Activated T-cell treated with anti-CD3 and anti-CD28 coated beads for 48 hours (primary cell): ENCODE measurements around the gene SLC43A2.
A peak's percentile ranks its signal among the peaks of the same experiment; 100 is the strongest.

Source experiments
- DNase-seq: peaks from one replicate; pipeline ENCODE4 v3.0.0-alpha.2; 2020; ENCODE audit warnings: low read depth

SLC43A2 gene

DNA sequence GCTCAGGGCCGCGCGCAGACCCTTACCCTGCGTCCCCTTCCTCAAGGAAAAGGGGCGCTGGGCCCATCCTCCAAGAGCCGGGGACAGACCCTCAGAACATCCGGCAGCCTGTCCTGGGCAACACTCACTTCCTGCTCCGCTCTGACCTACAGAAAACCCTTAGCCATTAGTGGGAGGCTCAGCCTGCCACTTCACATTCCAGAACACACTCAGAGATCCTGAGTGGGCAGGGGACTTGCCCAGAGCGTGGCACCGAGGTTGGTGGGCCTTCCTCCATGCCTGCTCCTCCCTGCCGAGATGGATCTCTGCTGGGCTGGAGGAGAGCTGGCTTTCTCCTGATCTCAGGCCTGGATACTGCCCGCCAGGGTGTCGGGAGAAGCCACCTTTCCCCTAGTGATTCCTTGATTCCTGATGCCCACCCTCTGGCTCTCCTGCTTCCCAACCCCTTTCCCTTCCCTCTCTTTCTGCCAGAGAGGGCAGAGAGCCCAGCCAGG, 15.4 kb upstream of the SLC43A2 start:
- DNase-seq, result no peak

DNA sequence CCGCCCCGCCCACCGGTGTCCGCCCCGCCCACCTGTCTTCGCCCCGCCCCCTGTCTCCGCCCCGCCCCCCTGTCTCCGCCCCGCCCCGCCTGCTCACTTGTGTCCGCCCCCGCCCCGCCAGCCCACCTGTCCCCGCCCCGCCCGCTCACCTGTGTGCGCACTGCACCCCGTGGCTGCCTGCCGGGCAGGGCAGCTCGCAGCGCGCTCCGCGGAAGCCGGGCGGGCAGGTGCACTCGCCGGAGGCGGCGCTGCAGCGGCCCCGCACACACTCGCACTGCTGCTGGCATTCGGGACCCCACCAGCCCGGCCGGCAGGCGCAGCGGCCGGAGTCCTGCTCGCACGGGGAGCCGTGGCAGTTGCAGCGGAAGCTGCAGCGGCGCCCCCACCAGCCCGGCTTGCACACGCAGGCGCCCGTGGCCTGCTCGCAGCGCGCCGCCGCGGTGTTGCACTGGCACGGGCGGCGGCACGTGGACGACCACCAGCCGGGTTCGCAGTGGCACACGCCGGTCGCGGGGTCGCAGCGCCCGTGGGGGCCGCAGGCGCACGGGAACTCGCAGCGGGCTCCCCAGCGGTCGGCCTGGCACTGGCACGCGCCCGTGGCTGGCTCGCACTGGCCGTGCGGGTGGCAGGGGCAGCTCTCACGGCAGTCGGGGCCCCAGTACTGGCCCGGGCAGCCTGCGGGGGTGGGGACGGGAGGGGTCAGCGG, 14.8 kb upstream of the SLC43A2 start:
- peak; percentile 44 for DNase-seq

DNA sequence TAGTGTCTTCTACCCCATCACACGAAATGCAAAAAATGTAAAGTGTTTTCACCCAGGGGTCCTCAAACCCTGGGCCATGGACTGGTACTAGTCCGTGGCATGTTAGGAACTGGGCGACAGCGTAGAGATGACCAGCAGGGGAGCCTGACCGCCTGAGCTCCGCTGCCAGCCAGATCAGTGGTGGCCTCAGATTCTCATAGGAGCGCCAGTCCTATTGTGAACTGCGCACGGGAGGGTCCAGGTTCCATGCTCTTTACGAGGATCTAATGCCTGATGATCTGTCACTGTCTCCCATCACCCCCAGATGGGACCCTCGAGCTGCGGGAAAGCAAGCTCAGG, 12.4 kb upstream of the SLC43A2 start:
- DNase-seq, result no peak

DNA sequence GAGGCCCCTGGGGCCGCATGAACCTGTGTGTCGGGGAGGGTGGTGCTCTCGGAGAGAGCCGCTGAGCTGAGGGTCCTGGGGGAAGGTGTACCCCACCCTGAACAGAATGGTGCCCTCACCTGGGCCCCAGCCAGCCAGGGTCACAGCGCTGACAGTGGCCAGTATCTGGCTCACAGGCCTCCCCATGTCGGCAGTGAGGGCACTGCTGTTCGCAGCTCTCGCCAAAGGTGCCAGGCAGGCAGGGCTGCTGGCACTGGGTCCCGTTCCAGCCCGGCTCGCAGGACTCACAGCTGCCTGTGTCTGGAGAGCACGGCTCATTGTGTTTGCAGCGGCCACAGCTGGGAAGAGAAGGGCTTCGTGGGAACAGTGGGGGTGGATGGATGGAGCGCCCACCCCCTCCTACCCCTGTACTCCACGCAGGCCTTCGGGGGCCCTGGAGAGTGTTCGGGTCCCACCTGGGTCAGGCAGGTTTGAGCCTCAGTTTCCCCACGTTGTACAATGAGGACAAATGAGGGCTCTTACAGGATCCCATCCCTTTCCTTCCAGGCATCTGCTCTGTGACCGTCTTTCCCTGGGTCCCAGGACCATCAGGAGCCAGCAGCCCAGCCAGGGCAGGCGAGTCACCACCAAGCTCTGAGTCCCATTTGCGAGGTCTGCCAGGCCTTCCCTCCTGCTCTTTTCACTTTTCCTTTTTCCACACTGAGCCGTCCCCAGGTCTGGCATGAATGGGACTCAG, 11.9 kb upstream of the SLC43A2 start:
- no peak for DNase-seq

DNA sequence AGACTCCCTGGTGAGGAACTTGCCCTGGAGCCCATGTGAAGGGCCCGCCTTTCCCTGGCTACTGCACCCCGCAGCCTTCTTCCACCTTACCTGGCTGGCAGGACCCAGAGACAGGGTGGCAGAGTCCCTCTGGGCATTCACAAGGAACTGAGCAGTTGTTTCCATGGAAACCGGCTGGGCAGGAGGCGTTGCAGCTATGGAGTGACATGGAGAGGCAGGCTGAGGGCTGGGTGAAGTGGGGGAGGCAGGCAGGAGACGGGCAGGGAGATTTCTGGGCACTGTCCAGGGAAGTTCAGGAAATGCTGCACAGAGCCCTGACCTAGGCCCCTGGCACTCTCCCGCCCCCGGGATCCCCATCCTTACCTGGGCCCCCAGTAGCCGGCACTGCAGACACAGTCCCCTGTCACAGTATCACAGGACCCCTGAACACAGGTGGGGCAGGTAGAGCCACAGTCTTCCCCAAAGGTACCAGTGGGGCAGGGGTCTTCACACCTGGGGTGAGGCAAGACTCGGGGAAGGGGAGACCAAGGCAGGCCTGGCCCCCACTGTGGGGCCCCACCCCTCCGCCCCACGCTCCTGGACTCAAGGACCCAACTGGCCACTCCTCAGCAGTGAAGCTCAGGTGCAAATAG, 11.0 kb upstream of the SLC43A2 start:
- DNase-seq, result no peak

DNA sequence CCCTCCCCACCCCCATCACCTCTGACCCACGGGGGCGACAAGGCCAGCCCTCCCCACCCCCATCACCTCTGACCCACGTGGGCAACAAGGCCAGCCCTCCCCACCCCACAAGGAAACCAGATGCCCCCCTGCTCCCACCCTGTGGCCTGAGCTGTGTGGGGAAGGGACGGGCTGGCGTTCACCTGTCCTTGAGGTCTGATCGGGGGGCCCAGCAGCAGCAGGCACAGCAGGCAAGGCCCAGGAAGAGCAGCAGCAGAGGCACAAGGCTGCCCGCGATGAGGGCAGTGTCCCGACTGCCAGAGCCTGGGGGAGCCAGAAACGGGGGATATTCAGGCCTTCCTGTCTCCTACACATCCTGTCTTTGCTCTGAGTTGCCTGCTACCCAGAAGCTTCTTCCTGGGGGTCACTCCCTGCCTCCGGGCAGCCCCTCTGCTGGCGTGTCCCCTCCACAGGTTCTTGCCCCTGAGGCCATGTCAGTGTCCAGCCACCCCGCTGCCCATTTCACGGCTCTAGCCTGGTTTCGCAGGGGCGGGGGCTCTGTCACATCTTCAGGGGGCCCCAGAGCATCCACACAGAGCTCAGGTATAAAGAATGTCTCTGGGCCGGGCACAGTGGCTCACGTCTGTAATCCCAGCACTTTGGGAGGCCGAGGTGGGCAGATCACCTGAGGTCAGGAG, 10.1 kb upstream of the SLC43A2 start:
- DNase-seq, result no peak

DNA sequence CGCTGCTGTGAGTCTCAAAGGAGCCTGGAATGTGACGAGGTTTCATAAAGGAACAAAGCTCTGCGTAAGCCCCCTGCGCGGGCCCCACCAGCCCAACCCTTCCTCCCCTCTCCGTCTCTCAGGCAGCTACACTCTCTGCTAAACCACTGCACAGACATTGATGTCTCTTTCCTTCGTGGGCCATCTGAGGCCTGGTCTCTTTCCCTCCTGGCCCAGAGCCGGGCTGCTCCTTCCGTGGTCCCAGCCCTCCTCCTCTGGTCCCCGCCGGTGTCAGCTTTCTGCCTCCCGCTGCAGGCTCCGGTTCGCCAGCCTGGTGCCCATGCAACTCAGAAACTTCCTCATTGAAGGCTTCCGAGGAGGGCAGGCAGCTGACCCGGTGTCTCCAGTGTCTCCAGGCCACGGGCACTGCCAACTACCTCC, 9.5 kb upstream of the SLC43A2 start:
- no peak for DNase-seq

DNA sequence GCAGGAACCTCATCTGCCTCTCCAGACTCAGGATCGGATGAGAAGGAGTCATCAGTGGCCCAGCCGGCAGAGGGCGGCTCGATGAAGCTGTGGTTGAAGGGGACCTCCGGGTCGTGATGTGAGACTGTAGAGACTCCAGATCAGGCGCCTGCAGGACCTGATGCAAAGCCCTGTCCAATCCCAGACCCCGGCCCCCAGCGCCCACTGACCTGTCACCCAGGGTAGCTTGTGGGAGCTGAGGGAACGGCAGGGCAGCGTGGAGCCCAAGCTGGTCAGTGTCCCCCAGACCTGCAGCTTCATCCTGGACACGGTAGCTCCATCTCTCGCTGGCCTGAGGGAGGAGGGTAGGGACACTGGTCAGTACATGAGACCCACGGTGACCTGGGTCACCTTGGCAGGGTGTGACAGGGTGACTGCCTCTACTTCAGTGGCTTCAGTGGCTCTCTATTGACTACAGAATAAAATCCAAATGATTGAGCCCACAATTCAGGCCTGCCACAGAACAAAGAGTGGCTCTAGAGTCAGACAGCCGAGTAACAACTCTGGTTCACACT, 8.2 kb upstream of the SLC43A2 start:
- DNase-seq, result no peak

DNA sequence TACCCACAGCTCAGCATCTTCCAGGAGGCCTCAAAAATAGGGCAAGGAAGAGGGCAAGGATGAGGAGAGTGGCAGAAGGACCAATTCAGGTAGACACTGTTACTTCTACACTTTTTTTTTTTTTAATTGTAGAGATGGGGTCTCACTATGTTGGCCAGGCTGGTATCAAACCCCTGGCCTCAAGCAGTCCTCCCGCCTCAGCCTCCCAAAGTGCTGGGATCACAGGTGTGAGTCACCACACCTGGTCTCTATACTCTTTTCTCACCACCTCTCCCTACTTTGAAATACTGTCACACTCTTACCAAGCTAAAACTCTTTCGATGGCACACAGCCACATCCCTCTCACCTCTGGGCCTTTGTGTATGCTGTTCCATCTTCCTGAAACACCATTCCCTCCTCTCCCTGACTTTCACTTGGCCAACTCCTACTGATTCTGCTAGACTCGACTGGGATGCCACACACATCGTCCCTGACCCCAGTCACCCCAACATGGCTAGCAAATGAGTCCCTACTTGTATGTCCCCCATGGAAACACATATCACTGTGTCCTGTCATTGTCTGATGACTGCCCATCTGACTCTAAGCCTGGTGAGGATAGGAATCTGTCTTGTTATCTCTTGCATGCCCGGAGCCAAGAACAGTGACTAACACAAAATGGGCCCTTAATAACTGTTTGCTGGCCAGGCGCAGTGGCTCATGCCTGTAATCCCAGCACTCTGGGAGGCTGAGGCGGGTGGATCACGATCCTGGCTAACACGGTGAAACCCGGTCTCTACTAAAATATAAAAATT, 7.2 kb upstream of the SLC43A2 start:
- no peak for DNase-seq

DNA sequence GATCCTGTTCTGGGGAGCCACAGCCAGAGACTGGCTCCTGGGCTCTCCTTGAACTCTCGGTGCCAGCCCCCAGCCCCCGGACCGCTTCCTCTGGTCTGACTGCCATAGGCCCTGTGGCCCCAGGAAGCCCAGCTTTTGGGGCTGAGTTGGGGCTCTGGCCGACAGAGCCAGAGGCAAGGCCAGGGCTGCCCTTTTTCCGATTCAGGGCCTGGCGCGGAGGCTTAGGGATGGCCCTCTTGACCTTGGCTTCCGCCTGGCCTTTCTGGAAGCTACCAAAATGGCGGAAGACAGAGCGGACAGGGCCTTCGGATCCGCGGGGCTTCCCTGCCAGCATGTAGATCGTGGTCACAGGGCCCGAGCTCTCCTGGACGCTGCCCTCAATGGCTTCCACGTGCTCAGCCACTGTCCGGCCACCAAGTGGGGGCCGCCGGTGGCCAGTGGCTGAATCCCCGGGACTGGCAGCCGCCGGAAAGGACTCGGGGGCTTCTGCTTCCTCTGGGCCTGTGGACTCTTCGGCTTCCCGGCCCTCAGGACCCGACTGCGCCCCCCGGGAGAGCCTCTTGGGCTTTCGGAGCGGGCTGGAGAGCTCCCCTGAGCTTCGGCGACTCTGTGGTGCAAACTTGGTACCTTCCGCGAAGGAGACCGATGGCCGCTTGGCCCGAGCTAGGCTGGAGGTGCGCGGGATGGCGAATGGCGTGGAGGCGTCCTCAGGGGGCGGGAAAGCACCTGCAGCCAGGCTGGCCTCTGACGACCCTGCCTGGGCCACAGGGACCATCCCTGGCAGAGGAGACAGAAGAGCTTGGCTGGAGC, 6.4 kb upstream of the SLC43A2 start:
- no peak for DNase-seq

DNA sequence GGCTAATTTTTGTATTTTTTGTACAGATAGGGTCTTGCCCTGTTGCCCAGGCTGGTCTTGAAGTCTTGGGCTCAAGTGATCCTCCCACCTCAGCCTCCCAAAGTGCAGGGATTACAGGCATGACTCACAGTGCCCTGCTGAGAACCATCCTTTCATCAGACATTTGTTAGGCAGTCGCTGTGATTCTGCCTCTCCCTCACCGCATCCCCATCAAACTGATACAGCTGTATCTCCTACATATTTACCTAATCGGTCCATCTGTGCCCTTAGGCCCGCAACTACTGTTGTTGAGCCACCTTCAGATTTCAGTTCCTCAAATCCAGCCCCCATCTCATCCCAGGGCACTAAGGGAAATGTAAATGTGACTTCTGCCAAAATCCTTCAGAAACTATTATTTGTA, 2.0 kb upstream of the SLC43A2 start:
- DNase-seq, result no peak

DNA sequence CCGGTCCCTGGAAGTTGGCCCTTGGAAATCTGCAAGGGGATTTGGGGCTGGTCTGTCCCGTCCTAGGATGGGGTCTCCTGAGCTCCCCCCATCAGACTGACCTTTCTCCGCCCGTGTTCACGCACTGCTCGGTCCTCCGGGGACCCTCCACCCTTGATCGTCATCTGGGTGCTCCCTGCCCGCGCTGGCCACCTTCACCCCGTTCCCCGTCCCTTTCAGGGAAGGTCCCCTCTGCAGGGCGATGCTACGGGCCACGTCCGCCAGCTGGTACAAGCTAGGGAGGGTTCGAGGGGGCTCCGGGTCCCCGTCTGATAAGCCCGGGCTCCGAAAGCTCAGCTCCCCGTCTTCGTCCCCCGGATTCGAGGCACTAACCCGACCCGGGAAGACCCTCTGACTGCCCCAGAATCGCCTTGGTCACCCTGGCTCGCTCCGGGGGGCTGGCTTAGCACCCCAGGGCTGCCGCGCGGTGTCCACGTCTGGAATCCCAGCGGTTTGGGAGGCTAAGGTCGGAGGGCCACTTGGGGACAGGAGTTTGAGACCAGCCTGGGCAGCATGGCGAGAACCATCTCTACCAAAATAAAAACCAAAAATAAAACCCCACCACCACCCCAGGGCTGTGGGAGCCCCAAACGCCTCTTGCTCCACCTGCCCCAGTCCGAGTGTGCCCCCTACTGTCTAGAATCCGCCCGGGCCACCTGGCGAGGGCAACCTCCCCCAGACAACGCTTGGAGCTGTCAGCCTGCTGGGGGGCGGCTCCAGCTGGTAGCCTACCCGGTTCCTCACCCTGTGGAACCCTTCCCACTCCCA, 1.1 kb upstream of the SLC43A2 start:
- DNase-seq, result peak; percentile 82

DNA sequence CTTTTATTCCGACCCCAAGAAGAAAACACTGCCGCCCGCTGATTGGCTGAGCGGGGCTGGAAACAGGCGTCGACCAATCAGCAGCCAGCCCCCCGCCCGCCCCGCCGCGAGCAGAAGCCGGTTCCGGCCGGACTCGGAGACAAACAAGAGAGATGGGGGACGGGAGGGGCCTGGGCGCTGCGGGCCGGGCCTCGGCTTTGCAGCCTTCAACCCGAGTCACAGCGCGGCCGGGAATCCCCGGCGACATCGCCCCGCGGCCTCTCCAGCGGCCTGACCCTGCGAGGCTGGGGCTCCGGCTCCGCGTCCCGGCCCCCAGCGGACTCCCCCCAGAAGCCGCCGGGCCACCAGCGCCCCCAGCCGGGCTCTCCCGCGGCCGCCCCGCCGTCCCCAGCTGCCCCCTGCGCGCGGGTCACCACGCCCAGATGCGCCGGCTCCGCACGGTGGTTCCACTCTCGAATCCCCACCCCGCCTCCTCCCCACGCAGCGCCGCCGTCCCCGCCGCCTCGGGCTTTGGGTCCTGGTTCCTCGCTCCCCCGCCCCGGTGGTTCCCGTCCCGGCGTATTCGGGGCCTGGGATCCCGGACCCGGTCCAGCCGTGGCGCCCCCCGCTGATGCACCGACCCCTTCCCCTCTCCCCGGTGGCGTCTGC, 346 bp upstream of the SLC43A2 start:
- peak; percentile 87 for DNase-seq

DNA sequence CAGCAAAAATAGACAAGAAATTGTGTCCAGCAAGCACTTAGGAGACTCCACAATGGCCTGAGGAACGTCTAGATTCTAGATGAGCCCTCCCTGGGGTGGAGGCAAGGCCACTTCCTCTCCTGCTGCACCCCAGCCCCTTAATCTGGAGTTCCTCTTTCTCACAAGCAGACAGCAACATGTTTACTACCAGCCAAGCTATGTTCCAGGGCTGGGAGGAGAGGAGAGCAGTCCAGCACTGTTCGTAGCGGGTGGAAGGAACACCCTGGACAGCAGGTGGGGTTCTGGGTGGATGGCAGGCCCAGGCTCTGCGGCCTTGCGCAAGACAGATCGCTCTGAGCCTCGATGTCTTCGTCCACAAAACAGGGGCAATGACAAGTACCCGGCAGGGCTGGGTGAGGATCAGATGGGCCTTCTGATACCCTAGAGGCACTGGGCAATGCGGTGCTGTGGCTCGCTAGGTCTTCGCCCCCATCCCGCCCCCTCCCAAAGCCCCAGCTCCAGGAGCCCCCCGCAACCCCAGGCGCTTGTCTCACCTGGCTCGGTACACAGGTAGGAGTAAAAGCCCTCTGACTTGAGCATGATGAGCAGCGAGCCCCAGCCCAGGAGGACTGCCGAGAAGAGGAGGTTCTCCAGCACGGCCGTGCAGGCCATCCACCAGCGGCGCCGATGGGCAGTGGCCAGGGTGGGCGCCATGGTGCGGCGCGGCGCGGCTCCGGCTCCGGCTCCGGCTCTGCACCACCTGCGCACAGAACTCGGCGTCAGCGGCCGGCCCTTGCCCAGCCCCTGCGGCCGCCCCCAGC, 1.3 kb downstream of the SLC43A2 start:
- DNase-seq, result no peak

DNA sequence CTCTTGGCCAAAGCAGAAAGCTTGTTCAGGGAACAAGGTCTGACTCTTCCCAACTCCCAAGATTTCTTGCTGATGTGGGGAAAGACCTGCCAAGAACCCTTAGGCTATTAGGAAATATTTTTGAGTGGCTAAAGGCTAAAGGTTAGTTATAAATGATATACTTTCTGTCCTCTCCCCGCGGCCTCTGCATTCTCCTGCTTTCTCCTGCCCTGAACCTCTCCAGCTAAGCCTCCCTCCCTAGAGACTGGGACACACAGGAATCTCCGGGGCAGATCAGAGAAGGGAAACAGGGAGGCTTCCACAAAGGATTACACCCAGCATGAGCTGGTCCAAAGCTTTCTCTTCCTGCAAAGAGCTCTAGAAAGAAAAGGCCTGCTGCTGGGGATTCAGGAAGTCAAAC, 2.3 kb downstream of the SLC43A2 start:
- no peak for DNase-seq

DNA sequence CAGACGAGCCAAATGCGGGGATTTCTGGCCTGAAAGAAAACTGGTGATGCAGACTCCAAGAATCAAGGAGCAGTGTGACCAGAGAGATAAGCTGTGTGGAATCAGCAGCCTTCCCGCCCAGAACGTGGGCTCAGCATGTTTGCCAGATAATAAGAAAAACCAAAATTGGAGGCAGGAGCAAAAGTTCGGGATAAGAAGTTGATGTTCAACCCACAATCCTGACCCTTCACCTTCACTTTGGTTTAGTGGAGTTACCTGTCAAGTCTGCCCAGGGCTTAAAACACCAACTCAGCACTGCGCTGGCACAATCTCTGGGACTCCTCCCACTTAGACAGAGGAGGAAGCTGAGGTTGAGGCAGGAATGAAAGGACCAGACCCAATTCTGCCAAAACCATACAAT, 3.1 kb downstream of the SLC43A2 start:
- no peak for DNase-seq

DNA sequence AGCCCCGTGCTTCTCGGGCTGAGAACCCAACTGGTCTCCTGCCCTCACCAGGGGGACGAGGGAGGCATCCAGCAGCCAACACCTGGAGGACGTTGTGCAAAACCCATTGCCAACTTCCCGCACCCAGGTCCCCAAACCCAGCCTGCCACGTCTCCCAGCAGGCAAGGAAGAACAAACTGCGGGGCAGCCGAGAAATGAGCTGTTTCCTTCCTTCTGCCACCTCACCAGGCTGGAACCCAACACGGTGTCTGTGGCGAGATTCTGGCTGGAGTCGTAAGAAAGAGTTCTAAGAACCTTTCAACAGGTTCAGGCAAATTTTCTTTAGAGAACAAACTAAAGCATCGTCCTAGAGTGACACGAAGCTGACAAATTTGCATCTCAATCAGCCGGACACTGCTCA, 3.6 kb downstream of the SLC43A2 start:
- no peak for DNase-seq

DNA sequence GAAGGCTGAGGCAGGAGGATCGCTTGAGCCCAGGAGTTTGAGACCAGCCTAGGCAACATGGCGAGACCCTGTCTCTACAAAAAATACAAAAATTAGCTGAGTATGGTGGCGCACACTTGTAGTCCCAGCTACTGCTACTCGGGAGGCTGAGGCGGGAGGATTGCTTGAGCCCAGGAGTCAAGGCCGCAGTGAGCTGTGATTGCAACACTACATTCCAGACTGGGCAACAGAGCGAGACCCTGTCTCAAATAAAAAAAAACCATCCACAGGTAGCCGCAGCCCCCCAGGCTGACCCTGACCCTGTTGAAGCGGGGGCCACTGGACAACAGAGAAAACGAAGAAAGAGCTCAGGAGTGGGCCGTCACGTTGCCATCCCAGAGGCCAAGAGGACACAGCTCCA, 4.0 kb downstream of the SLC43A2 start:
- DNase-seq, result no peak
